ENCODE data around the gene IPO4.

Gene IPO4

DNA sequence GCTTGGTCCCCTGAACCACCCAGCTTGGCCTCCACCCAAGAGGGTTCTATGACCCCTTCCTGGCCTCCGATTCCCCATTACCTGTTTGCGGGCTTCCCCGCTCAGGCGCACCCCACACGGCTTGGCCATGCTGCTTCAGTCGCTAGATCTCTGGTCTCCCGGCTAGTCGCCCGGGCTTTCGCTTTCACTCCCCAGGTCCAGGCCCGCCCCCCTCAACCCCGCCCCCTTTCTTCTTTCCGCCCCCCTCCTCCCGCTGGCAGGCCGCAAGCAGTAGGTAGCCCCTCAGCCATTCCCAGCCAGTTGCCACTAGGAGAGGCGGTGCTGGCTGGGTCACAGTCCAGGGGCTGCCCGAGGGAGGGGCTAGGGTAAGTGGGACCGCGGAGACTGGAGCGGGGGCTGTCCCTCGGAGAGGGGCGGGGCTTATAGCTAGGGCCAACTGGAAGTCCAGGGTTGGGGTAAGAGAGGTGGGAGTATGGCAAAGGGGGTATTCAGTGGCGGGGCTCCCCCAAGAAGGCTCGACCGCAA is 42.1 kb downstream of the IPO4 start, which contains the start of gene PSME2:
TSS of gene PSME2 (minus strand) at position 158 of the 525 bp plus-strand sequence. CDS start at position 129, 29 bp downstream.
- peak; percentile 95 for DNase-seq (ENCODE audit: low spot score)

DNA sequence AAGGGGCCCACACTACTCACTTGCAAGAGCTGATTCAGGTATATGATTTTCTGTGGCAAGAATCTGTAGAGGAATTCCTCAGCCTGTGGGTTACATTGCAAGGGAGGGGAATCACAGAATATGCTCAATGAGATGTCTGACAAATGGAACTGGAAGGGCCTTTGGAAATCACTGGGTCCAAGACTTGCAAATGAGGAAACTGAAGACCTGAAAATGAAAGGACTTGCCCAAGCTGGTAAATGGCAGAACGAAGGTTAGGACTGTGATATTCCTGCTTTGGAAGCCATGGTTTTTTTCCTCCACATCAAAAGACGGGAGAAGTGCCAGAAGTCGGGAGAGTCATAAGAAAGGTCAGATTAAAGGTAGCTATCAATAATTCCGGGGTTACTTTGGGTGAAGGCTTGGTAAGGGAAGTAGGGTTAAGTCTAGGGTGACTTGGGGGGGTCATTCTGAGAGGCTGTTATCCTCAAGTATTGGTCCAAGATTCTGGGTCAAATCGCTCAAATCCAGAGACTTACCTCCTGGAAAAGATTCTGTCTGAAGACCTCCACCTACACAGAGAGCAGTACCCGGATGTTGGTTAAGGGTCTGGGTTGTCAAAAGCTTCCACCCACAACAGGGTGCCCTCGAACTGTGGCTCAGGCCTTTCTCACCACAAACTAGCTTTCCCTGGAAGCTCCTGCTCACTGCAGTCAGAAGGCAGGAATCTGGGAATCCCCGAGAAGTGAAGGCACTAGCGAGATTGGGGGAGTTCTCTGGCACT is 42.7 kb downstream of the IPO4 start:
- DNase-seq (ENCODE audit: low spot score): peak; percentile 52

DNA sequence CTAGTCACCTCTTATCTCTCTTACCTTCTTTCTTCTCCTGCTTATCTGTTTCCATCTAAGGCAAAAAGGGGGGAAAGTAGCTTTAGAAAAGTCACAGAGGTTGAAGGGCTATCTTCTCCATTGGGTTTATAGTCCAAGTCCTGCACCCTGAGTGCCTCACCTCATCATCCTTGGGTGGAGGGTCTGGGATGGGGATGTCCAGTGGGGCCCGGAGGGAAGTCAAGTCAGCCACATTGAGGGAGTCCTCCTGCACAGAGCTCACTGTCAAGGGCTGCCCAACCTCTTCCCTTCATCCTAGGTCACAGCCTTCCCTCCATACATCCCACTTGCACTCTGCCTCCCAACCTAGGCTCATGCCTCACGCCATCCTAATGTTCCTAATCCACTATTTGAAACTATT is 43.4 kb downstream of the IPO4 start:
- no peak for DNase-seq (ENCODE audit: low spot score)

DNA sequence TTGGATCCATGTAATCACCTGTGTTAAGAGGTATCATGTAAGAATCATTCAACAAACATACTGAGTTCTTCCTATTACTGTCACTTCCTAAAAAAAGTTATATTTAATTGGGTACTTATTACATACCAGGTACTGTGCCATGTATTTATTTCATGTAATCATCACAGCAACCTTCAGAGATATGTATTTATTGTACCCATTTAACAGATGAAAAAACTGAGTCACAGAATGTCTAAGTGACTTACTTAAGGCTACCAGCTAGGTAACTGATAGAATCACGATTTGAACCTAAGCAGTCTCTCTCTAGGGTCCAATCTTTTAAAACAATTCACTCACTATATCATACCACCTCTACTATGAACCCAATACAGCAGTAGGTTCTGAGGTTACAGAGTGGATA is 44.2 kb downstream of the IPO4 start:
- no peak for DNase-seq (ENCODE audit: low spot score)

DNA sequence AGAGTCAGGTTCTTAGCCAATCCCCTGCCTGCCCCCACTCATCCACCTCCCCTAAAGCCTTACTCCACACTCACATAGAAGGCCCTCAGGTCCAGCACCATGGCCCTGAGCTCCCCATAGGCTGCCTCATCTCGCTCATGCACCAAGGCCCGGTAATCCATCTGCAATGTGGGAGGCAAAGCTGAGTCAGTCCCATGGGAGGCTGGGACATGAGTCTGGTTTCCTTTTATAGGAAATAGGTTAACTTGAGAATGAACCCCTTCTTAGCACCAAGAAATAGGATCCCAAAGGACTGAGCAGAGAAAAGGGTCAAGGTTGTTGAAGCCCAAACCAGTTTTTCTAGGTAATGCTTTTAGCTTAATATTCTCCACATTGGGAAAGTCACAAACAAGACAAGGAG is 45.1 kb downstream of the IPO4 start:
- DNase-seq (ENCODE audit: low spot score): no peak

DNA sequence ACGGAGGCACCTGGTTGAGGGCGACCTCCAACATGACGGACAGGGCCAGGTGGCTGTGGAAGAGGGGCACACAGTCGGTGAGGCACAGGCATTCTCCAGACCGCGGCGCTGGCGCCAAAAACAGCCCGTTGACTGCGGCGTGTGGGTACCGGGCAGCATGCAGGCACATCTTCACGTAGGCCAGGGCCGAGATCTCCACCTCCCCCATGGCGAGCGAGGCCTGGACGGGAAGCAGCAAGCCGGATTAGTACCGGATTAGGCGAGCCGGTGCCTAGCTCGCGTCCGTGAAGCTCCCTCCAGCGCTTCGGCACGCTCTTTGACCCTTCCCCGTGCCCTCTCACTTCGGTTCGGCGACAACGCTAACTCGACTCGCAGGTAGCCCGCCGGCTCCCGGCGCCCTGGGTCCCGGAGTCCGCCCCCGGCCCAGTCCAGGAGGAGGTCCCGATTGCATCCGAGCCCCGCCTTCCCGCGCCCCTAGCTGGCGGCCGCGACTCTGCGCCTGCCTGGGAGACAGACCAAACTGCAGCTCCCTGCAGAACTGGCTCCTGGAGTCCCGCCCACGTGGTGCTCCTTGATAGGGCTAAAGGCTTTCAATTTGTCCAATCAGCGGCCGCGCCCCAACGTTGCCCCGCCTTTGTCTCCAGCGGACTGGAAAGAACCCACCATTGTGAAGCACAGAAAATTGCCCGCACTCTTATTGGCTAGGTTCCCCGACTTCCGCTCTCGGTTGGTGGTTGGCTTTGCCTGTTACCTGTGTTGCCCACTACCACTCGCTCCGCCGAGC is 47.3 kb downstream of the IPO4 start, which contains the start of gene EMC9:
TSS of gene EMC9 (minus strand) at position 495 of the 784 bp plus-strand sequence. CDS start at position 208, 287 bp downstream.
- peak; percentile 97 for DNase-seq (ENCODE audit: low spot score)

DNA sequence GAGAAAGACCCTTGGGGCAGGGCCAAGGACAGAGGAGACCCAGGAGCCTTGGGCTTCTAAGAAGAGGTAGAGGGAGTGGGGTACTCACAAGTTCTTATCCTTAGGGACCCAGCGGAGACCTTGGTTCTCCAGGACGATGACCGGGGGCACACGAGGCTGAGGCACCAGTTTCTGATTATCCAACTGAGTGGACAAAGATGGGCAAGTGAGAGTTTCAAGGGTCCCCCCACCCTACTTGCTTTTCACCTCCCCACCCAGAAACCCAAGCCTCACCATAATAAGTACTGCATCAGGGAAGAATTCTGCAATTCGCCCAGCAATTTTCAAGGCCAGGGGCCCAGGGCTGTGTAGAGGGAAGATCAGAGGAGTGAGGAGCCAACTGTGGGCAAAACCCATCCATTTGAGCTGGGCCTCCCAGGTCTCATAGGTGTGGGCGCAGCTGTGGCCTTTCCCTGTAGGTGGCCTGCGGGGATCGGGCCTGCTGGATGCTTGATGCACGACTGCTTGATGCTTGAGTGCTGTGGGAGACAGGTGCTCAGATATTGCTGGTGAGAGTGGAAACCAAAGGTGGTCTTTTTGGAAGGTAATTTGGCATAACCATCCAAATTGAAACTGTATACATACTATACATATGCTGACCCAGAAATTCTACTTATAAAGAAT is 49.2 kb downstream of the IPO4 start:
- DNase-seq (ENCODE audit: low spot score): no peak

DNA sequence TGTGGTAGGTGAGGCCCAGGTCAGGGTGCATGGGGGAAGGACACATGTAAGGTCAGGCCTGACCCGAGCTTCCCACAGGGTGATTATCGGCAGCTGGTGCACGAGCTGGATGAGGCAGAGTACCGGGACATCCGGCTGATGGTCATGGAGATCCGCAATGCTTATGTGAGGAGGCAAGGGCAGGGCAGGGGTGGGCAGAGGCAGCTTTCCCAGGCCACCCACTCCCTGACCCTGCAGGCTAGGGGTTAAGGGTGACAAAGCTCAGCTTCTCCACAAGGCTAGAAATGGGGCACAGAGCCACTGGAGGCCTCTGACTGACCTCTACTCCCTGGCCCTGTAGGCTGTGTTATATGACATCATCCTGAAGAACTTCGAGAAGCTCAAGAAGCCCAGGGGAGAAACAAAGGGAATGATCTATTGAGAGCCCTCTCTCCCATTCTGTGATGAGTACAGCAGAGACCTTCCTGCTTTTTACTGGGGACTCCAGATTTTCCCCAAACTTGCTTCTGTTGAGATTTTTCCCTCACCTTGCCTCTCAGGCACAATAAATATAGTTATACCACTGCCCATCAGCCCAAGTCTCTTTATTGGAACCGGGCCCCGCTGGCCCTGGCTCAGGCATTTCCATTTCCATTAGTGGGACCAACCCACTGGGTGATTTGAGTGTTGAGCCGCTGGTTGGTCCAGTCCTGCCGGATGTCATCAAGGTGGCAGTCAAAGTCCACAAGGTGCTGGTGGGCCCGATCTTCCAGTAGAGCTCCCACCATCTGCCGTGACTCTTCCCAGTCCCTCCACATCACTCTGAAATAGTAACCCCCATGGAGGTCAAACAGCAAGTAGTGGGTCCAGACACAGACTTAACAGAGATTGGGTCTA is 50.0 kb downstream of the IPO4 start:
- DNase-seq (ENCODE audit: low spot score): no peak

DNA sequence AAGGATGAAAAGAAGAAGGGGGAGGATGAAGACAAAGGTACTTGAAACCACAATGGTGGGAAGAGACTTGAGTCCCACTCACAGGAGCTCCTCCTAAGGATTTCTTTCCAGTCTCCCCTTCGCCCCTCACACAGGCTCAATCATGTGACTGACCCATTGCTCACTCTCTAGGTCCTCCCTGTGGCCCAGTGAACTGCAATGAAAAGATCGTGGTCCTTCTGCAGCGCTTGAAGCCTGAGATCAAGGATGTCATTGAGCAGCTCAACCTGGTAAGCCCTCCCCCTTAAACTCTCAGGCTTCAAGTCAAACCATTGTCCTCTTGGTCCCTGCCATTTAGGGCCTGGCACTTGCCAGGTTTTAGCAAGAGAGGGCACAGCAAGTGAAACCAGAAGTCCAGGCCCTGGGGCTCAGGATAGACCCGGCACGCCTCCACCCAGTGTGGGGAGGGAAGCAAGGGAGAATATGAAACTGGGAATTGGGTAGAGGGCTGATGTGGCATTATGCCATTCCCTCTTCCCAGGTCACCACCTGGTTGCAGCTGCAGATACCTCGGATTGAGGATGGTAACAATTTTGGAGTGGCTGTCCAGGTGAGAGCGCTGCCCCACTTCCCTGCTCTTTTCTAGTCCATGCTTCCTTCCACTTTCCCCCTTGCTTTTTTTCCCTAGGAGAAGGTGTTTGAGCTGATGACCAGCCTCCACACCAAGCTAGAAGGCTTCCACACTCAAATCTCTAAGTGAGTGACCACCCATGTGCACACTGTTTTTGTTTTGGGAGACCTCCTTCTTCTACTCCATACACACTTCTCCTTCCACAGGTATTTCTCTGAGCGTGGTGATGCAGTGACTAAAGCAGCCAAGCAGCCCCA is 50.9 kb downstream of the IPO4 start:
- DNase-seq (ENCODE audit: low spot score): no peak

DNA sequence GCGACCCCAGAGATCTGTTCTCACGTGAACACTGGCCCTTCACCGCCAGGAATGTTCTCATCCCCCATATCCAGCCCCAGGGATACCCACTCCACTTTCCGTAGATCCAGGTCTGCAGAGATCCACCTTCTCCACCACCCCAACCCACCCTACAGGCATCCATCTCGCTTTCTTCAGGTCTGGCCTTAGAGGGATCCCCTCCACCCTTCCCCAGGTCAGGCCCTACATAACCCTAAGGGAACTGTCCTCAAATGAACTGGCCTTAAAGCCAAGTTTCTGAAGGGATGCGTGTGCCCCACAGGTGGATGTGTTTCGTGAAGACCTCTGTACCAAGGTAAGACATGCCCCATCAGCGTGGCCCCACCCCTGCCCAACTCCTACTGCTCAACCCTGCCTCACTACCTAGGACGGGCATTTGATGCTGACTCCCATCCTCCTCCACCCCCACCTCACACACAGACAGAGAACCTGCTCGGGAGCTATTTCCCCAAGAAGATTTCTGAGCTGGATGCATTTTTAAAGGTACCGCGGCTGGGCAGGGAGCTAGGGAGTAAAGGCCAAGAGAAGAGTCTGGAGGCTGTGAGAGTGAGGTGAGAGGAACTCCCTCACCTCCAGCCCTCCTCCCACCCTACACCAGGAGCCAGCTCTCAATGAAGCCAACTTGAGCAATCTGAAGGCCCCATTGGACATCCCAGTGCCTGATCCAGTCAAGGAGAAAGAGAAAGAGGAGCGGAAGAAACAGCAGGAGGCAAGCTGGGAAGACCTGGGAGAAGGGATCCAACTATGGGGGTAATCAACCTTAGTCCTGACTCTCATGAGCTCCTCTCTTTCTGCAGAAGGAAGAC is 51.7 kb downstream of the IPO4 start:
- DNase-seq (ENCODE audit: low spot score): no peak

DNA sequence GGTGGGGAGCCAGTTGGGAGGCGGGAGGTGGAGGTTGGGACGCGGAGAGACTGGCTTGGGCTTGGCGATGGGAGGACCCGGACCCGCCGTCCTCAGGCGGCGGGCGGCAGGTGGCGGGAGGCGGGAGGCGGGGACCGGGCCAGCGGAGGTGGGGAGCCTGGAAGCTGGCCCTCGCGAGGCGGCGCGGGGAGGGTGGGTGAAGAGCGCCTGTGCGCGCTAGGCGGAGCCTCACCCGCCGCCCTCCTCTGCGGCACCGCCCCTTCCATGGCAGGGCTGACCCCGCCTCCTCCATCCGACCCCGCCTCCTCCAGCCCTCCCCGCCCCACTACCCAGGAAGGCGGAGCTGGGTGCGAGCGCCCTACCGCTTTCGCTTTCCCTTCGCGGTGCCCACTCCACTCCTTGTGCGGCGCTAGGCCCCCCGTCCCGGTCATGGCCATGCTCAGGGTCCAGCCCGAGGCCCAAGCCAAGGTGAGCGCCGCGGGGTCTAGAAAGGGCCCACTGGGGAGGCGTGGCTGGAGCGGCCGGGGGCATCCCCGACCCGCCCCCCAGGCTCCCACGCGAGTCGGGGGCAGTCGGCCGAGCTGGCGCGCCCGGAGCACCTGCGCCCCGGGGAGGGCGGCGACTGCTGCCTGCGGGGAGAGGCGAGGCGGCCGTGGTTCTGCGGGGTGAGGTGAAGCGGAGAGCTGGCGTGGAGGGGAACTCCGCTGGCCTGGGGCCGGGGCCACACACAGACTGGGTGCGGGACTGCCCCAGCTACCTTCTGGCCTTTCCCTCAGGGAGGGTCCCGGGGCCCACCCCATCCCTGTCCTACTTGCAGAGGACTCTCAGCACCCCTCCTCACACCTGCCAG is 52.6 kb downstream of the IPO4 start, which contains the start of gene PSME1:
TSS of gene PSME1 (plus strand) at position 361 of the 850 bp plus-strand sequence. CDS start at position 430, 69 bp downstream.
- peak; percentile 97 for DNase-seq (ENCODE audit: low spot score)

DNA sequence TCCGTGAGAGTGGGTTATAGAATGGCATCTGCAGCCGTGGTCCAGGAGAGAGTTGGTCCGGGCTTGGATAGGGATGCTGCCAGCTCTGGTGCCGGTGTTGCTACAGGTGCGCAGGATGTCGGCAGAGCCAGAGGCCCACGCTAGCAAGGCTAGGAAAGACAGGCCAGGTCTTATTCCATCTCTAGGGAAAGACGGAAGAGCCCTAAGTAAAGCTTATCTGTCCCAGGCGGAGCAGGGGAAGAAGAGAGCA is 53.1 kb downstream of the IPO4 start:
- no peak for DNase-seq (ENCODE audit: low spot score)

DNA sequence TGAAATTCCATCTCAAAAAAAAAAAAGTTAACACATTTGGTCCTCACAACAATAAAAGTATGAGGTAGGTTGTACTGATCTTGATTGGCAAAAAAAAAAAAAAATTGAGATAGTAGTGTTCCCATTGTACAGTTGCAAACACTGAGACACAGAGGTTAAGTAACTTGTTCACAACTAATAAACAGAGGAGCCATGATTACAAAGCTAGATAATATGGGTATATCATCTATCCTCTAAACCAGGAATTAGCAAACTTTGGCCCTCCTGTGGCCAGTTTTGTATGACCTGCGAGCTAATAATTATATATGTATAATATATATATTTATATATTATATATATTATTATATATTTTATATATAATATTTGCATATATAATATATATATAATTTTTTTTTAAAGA is 54.9 kb downstream of the IPO4 start:
- DNase-seq (ENCODE audit: low spot score): no peak

DNA sequence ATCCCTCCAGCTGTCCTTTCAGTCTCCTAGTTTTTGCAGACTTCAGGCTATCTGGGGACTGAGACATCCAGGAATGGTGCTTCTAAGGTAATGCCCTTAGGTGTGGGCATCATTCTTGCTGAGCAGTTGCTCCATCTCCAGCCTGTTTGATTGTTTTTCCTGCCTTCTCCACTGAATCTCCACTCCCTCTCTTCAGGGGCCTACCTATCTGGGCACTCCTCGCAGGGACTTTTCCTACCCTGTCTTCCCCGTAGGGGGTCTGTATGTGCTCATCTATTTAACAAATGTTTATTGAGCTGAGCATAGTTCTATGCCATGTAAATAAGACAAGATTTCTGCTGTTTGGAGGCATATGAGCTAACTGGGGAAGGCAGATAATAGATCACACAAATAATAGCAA is 55.6 kb downstream of the IPO4 start:
- DNase-seq (ENCODE audit: low spot score): no peak

DNA sequence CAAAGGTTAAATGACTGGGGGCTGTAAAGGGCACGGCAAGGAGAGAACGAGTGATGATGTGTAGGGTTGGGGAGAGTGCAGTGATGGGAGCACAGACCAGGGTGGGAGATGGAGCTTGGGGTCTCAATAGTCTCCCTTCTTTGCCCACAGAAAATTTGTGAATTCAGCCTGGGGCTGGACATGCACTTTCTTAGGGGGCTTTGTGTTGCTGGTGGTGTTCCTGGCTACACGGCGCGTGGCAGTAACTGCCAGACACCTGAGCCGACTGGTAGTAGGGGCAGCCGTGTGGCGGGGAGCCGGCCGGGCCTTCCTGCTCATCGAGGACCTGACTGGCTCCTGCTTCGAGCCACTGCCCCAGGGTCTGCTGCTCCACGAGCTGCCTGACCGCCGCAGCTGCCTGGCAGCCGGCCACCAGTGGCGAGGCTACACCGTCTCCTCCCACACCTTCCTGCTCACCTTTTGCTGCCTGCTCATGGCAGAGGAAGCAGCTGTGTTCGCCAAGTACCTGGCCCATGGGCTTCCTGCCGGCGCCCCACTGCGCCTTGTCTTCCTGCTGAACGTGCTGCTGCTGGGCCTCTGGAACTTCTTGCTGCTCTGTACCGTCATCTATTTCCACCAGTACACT is 56.4 kb downstream of the IPO4 start:
- no peak for DNase-seq (ENCODE audit: low spot score)

DNA sequence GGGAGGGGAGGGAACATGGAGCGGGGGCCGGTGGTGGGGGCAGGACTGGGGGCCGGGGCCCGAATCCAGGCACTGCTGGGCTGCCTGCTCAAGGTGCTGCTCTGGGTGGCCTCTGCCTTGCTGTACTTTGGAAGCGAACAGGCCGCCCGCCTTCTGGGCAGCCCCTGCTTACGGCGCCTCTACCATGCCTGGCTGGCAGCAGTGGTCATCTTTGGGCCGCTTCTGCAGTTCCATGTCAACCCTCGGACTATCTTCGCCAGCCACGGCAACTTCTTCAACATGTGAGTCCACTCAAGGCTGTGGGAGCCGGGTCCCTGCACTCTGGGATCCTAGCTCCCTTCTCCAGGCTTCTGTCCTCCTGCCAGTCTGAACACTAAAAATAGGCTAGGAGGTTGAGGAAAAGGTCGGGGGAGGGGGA is 57.1 kb downstream of the IPO4 start:
- DNase-seq (ENCODE audit: low spot score): no peak

DNA sequence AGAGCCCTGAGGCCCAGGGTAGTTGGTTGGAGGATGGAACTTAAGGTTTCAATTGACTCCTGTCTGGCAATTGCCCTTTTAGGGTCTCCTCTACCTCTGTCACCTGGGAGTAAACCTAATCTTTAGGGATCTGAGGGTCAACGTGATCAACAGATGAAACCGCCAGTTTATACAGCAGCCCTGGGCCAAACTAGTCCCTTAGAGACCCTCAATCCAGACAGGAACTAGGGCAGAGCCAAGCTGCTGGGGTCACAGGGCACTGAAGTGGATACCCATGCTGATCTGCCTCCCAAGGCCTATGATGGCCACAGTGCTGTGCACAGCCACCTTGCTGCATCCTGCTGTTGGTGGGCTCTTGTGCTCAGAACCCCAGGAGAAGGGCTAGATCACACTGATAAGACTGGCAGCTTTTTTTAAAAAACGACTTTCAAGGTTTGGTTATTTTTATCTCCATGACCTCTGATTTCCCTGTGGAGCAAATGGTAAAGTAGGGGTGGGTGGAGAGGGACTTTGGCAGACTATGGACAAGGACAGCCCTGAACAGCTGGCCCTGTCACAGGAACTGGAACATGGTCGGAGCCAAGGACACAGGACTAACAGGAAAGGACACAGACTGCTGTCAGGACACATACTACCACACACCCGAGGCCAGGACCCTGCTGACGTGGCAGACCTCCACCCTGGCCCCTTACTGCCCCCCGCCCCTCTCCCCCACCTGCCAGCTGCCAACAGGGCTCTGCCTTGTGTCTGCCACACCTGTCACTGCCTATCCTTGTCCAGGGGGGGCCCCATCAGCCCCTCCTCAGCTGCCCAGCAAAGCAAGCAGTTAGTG is 57.7 kb downstream of the IPO4 start:
- no peak for DNase-seq (ENCODE audit: low spot score)

All from GM03348 (cell line).